Parathyroid adenoma (tissue), 2 donors: ENCODE results near the gene KCNQ1OT1.

Source experiments
- H2AFZ ChIP-seq: fragments of 300-600 bp; sonication (generic); one replicate; pipeline ENCODE4 v1.7.0; 2017; ENCODE audit warnings: antibody characterized with exemption, mild to moderate bottlenecking
- H3K27ac ChIP-seq: fragments of 300-600 bp; sonication (generic); one replicate; pipeline ENCODE4 v1.7.0; 2017
- H3K27me3 ChIP-seq: fragments of 300-600 bp; sonication (generic); one replicate; pipeline ENCODE4 v1.7.0; 2017; ENCODE audit warnings: low read length; ENCODE audit not compliant: control insufficient read depth, insufficient read depth
- H3K36me3 ChIP-seq: fragments of 300-600 bp; sonication (generic); one replicate; pipeline ENCODE4 v1.7.0; 2017; ENCODE audit warnings: low read length; ENCODE audit not compliant: control insufficient read depth, insufficient read depth
- H3K4me1 ChIP-seq: fragments of 300-600 bp; sonication (generic); one replicate; pipeline ENCODE4 v1.7.0; 2017; ENCODE audit warnings: control low read depth
- H3K4me2 ChIP-seq: fragments of 300-600 bp; sonication (generic); one replicate; pipeline ENCODE4 v1.7.0; 2017; ENCODE audit warnings: low read length
- H3K4me3 ChIP-seq: fragments of 300-600 bp; sonication (generic); one replicate; pipeline ENCODE4 v1.7.0; 2017; ENCODE audit warnings: low read depth, low read length
- H3K79me2 ChIP-seq: fragments of 300-600 bp; sonication (generic); one replicate; pipeline ENCODE4 v1.7.0; 2017; ENCODE audit warnings: control low read depth
- H3K9ac ChIP-seq: fragments of 300-600 bp; sonication (generic); one replicate; pipeline ENCODE4 v1.7.0; 2017; ENCODE audit warnings: mild to moderate bottlenecking
- H3K9me3 ChIP-seq: fragments of 300-600 bp; sonication (generic); one replicate; pipeline ENCODE4 v1.7.0; 2017; ENCODE audit warnings: low read length; ENCODE audit not compliant: control insufficient read depth
- TF ChIP-seq, protein P1 (sequence below): fragments of 300-600 bp; sonication (generic); IDR thresholded peaks from one replicate; pipeline ENCODE4 v1.7.0; 2017; ENCODE audit warnings: antibody characterized with exemption, mild to moderate bottlenecking
- donor health status: primary hyperparathyroidism.

KCNQ1OT1 gene

GRCh38 chr11:2592559-2593392 is 107.0 kb downstream of the KCNQ1OT1 start:
- H3K36me3 ChIP-seq: no peaks in the 10 kb centered on the region

GRCh38 chr11:2591805-2592204 is 108.0 kb downstream of the KCNQ1OT1 start:
- Histone ChIP-seq H3K79me2 (no peaks in the 10 kb centered on the region), H3K9me3 (no peaks in the 10 kb centered on the region), H3K4me3 (no peak overlapping the region), H2AFZ (no peak overlapping the region), H3K4me2 (no peak overlapping the region), H3K4me1 (no peaks in the 10 kb centered on the region), H3K27me3 (no peaks in the 10 kb centered on the region), H3K36me3 (no peaks in the 10 kb centered on the region), H3K27ac (no peak overlapping the region), H3K9ac (no peak overlapping the region)
- TF ChIP-seq, protein P1, sequence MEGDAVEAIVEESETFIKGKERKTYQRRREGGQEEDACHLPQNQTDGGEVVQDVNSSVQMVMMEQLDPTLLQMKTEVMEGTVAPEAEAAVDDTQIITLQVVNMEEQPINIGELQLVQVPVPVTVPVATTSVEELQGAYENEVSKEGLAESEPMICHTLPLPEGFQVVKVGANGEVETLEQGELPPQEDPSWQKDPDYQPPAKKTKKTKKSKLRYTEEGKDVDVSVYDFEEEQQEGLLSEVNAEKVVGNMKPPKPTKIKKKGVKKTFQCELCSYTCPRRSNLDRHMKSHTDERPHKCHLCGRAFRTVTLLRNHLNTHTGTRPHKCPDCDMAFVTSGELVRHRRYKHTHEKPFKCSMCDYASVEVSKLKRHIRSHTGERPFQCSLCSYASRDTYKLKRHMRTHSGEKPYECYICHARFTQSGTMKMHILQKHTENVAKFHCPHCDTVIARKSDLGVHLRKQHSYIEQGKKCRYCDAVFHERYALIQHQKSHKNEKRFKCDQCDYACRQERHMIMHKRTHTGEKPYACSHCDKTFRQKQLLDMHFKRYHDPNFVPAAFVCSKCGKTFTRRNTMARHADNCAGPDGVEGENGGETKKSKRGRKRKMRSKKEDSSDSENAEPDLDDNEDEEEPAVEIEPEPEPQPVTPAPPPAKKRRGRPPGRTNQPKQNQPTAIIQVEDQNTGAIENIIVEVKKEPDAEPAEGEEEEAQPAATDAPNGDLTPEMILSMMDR: no peak

More at GRCh38 chr11:2592559-2593392, 107.0 kb downstream of the KCNQ1OT1 start:
- Histone ChIP-seq H3K27ac (no peak overlapping the region), H3K4me2 (no peak overlapping the region), H2AFZ (no peak overlapping the region), H3K79me2 (no peaks in the 10 kb centered on the region), H3K9me3 (no peaks in the 10 kb centered on the region), H3K4me3 (no peak overlapping the region), H3K27me3 (no peaks in the 10 kb centered on the region), H3K9ac (no peak overlapping the region), H3K4me1 (no peaks in the 10 kb centered on the region)
- TF ChIP-seq, protein P1: no peak

GRCh38 chr11:2590965-2591754 is 108.6 kb downstream of the KCNQ1OT1 start:
- Histone ChIP-seq H3K9ac (no peak overlapping the region), H3K27ac (no peak overlapping the region), H3K36me3 (no peaks in the 10 kb centered on the region), H3K9me3 (no peaks in the 10 kb centered on the region), H3K4me2 (no peak overlapping the region), H3K4me1 (no peaks in the 10 kb centered on the region), H3K27me3 (no peaks in the 10 kb centered on the region), H2AFZ (no peak overlapping the region), H3K79me2 (no peaks in the 10 kb centered on the region), H3K4me3 (no peak overlapping the region)
- TF ChIP-seq, protein P1: no peak

DNA sequence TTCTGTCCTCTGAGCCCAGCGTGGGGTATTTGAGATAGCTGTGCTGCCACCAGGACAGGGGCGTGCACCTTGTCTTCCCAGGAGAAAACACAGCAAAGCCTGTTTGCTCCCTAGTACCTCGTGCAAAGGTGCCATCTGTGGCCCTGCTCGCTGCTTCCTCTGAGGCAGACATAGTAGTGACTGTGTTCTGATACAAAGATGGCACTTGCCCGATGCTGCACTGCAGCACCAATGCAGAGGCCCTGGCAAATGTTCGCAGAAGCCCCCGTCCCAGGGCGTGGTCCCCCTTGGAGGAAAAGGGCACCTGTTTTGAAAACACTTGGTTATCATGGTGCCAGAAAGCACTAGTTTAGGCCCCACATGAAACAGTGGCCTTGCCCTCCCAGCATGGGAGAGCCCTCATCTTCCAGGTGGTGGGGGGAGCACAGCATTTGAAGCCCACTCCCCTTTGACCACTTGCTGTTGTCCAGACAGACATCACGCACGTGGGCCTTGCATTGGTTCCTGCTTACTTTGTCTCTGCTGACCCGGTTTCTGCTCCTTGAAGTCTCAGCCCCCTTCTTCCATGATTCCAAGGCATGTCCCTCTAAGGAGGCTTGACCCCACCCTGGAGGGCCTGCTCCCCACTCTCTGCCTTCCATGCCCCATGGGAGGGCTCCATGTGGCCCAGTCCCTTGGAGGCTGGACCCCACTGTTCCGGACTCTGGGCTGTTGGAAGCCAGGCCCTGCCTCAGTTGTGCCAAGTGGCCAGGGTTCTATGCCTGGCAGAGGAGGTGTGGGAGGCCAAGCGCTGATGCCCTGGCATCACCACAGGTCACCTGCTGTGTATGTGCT is 109.4 kb downstream of the KCNQ1OT1 start:
- H3K4me1 ChIP-seq: no peaks in the 10 kb centered on the region
- TF ChIP-seq, protein P1: no peak
- no peaks in the 10 kb centered on the region for H3K9me3 ChIP-seq
- no peak overlapping the region for H3K27ac ChIP-seq
- H3K4me3 ChIP-seq: no peak overlapping the region
- no peak overlapping the region for H3K9ac ChIP-seq
- H3K27me3 ChIP-seq: no peaks in the 10 kb centered on the region
- H3K4me2 ChIP-seq: no peak overlapping the region
- no peak overlapping the region for H2AFZ ChIP-seq
- no peaks in the 10 kb centered on the region for H3K79me2 ChIP-seq
- no peaks in the 10 kb centered on the region for H3K36me3 ChIP-seq
